Measurements from ENCODE around the gene VDR.

VDR gene

DNA sequence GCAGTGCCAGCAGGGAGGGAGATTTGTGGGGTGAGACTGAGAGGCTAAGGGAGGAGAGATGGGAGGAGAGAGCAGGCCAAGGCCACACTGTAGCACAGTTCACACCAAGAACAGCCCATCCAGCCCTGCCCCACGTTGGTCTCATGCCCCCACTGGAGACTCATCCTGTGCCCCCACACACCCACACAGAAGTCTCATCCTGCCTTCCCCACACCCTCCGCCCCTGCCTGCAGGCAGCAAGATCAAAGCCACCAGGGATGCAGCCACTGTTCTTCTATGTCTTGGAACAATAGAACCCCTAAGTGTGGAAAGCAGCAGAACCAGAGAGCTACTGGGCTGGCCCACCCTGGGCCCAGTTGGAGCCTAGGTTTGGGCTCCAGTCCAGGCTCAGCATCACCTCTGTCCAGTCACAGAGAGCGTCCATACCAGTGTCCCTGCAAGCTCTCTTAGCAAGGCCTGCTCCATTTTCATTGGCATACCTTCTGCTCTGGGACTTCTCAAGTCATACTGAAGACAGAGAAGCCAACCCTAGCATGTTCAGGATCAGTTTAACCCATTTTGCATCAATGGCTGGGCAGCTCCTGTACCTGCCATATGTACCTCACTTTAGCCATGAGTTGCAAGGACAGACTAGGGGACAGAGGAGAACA is 53.4 kb downstream of the VDR start:
- no peak for DNase-seq (ENCODE audit: low read depth)
- TF ChIP-seq, protein P1, sequence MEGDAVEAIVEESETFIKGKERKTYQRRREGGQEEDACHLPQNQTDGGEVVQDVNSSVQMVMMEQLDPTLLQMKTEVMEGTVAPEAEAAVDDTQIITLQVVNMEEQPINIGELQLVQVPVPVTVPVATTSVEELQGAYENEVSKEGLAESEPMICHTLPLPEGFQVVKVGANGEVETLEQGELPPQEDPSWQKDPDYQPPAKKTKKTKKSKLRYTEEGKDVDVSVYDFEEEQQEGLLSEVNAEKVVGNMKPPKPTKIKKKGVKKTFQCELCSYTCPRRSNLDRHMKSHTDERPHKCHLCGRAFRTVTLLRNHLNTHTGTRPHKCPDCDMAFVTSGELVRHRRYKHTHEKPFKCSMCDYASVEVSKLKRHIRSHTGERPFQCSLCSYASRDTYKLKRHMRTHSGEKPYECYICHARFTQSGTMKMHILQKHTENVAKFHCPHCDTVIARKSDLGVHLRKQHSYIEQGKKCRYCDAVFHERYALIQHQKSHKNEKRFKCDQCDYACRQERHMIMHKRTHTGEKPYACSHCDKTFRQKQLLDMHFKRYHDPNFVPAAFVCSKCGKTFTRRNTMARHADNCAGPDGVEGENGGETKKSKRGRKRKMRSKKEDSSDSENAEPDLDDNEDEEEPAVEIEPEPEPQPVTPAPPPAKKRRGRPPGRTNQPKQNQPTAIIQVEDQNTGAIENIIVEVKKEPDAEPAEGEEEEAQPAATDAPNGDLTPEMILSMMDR (IDR thresholded peaks at IDR 0.05; ENCODE audit: low read depth, low read length, missing control alignments): no peak
- H3K4me3 ChIP-seq (ENCODE audit: low read depth, low read length): no peak overlapping the region

DNA sequence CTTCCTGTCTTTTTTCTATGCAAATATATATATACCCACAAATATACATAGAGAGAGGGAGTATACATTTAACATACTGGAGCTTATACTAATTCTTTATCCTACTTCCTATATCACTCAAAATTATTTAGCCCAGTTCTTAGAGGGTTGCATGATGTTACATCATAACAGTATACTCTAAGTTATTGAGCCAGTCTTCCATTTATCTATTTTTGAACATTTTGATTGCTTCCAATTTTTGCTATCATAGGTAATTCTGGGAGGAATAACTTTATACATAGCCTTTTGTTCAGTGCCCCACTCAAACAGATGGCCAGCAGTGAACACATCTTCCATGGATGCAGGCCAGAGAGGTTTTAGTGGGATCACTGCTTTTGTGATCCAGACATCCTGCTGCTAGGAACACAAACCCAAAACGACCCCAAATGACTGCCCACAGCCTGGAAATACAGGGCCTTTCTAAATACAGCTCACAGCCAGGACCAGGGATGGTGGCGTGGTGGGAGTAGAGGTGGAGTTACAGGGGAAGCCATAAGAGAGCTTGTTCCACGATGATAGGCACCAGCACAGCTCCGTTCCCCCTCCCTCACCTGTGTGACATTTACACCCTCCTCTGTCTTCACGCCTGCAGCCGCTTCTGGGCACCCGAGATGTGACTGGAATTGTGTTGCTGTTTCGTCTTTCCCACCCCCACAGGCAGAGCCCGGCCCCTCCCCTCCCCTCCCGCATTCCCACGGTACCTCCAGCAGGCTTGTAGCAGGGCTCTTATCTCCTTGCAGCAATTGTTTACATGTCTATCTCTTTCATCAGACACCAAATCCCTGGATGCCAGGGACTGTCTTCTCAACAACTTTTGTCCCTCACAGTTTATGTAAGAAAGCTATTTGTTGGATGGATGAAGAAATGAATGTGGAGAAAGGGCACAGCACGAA is 54.4 kb downstream of the VDR start:
- DNase-seq (ENCODE audit: low read depth): no peak

DNA sequence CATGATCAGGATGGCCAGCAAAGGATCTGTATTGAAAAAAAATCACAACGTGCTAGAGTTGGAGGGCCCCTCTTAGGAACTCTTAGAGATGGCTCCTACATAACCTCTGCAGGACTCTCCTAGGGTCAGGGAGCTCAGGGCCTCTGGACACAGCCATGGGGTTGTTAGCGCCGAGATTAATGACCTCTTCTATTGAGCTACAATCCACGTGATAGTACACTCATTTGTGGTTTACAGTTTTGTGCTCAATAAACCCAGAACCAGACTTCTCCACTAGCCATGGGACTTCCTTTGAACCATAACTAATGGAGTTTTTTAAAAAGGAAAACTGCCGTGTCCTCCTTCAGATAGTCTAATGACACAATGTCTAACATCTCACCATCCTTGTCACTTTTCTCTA is 55.5 kb downstream of the VDR start:
- TF ChIP-seq, protein P1 (IDR thresholded peaks at IDR 0.05; ENCODE audit: low read depth, low read length, missing control alignments): no peak
- no peak for DNase-seq (ENCODE audit: low read depth)
- H3K4me3 ChIP-seq (ENCODE audit: low read depth, low read length): no peak overlapping the region

More for the DNA sequence above, 54.4 kb downstream of the VDR start:
- TF ChIP-seq, protein P1 (IDR thresholded peaks at IDR 0.05; ENCODE audit: low read depth, low read length, missing control alignments): no peak
- no peak overlapping the region for H3K4me3 ChIP-seq (ENCODE audit: low read depth, low read length)

DNA sequence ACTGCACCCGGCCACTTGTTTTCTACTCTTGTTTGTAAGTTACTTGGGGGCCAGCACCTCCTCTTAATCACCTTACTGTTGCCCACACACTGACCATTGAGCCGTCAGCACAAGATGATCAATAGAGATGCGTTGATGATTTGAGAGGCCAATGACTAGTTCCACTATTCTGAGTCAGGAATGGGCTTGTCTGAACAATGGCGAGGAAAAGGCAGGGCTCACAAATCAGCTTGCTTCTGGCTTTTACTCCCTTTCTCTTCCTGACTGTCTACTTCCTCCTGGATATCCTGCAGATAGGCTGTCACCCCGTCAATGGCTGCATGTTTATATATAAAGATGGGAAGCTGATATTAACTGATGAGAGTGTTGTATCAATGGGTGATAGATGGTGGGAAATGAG is 55.9 kb downstream of the VDR start:
- no peak for DNase-seq (ENCODE audit: low read depth)
- TF ChIP-seq, protein P1 (IDR thresholded peaks at IDR 0.05; ENCODE audit: low read depth, low read length, missing control alignments): no peak
- no peak overlapping the region for H3K4me3 ChIP-seq (ENCODE audit: low read depth, low read length)

DNA sequence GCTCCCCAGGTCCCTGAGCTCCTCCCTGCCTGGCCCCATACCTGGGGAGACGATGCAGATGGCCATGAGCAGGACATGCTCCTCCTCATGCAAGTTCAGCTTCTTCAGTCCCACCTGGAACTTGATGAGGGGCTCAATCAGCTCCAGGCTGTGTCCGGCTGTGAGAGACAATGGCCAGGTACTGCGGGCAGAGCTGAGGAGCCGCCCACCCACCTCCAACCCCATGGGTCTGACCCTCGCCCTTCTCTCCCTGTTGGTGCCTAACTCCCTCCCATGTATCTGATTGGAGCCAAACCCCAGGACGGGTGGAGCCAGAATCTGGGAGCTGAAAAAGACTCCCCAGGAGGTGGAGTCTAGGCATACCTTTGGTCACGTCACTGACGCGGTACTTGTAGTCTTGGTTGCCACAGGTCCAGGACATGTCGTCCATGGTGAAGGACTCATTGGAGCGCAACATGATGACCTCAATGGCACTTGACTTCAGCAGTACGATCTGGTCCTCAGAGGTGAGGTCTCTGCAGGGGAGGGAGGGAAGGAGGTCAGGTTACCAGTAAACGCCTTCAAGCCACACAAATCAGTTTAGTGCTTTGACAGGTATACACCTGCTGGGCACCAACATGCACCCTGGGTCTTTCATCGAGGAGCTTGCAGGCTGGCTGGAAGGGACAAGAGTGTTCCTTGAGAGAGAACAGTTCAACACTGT is 58.3 kb downstream of the VDR start:
- DNase-seq (ENCODE audit: low read depth): no peak
- no peak overlapping the region for H3K4me3 ChIP-seq (ENCODE audit: low read depth, low read length)
- TF ChIP-seq, protein P1 (IDR thresholded peaks at IDR 0.05; ENCODE audit: low read depth, low read length, missing control alignments): no peak

DNA sequence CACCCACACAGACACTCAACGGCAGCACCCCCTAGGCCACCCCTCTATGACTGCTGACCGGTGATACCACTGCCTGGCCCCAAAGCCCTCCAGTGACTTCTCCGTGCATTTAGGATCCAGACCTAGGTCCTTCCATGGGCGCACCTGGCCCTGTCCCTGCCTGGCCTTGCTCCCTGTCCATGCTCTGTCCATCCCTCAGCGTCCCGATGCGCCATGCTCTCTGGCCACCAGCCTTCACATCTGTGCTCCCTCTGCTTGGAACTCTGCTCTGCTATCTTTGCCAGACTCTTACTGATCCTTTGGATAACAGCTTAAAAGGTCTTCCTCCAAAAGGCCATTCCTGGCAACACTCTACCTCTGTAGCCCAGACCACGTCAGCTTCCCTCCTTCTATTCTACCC is 59.7 kb downstream of the VDR start:
- no peak for DNase-seq (ENCODE audit: low read depth)
- TF ChIP-seq, protein P1 (IDR thresholded peaks at IDR 0.05; ENCODE audit: low read depth, low read length, missing control alignments): no peak
- H3K4me3 ChIP-seq (ENCODE audit: low read depth, low read length): no peak overlapping the region
